ENCODE data around the gene LRRC3.

DNA sequence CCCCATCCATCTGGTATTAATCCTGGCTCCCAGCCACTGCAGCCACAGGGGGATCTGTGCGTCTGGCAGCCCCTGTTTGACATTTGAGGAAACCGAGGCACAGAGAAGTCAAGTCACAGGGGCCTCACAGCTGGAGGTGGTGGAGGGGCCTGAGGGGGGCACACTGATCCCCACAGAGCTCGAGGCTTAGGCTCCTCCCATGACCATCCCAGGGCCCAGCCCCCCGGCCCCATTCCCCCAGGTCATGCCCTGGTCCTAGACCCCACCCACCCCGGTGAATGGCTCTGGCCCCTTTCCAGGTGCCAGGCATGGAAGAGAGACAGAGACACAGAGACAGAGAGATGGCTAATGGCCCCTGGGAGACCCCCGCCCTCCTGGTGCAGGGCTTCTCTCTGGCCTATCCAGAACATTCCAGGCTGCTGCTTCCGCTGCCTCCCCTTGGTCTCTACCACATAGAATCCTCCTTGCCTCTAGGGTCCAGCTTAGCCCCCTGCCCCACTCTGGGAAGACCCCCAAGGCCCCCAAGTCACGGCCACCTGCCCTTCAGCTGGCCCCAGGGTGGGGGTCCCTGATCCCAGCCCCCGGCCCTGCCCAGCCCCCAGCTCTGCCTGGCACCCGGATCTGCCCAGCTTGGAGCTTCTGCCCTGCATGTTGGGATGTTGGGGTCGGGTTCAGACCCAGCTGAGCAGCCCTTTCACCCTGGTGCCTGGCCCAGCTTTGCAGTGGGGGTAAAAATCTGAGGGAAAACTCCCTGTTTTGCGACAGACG is 29.2 kb upstream of the LRRC3 start:
- TF ChIP-seq, protein P1, sequence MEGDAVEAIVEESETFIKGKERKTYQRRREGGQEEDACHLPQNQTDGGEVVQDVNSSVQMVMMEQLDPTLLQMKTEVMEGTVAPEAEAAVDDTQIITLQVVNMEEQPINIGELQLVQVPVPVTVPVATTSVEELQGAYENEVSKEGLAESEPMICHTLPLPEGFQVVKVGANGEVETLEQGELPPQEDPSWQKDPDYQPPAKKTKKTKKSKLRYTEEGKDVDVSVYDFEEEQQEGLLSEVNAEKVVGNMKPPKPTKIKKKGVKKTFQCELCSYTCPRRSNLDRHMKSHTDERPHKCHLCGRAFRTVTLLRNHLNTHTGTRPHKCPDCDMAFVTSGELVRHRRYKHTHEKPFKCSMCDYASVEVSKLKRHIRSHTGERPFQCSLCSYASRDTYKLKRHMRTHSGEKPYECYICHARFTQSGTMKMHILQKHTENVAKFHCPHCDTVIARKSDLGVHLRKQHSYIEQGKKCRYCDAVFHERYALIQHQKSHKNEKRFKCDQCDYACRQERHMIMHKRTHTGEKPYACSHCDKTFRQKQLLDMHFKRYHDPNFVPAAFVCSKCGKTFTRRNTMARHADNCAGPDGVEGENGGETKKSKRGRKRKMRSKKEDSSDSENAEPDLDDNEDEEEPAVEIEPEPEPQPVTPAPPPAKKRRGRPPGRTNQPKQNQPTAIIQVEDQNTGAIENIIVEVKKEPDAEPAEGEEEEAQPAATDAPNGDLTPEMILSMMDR (conservative IDR thresholded peaks at IDR 0.05) = no peak
- TF ChIP-seq EZH2 (IDR thresholded peaks at IDR 0.05; ENCODE audit: low read depth) = no peak
